PFSK-1 (cell line): ENCODE data around the gene ZGPAT.

ENCODE experiments used
- FOXP2 ChIP-seq: optimal IDR thresholded peaks from 2 replicates; pipeline ENCODE3; 2011; ENCODE audit warnings: borderline replicate concordance, control low read depth, inconsistent platforms; ENCODE audit not compliant: insufficient read depth; ENCODE audit errors: extremely low read length, extremely low read depth
- POLR2AphosphoS5 ChIP-seq: IDR thresholded peaks from 2 replicates; pipeline ENCODE4 v1.6.1; 2012; ENCODE audit warnings: low read depth, mild to moderate bottlenecking, control low read depth, low read length, moderate library complexity
- SIN3A ChIP-seq: IDR thresholded peaks from 2 replicates; pipeline ENCODE4 v1.6.1; 2012; ENCODE audit warnings: mild to moderate bottlenecking, low read length, moderate library complexity, borderline replicate concordance; ENCODE audit not compliant: insufficient read depth
- TAF1 ChIP-seq: IDR thresholded peaks from 2 replicates; pipeline ENCODE4 v1.6.1; 2012; ENCODE audit warnings: low read length, control low read depth, borderline replicate concordance; ENCODE audit not compliant: insufficient read depth
- TF ChIP-seq, protein P1 (sequence below), 2 experiments: IDR thresholded peaks; 2 replicates each; pipeline versions ENCODE4 v1.6.1 to v1.8.0; 2011 to 2012; ENCODE audit warnings: low read depth in 2 of 2, low read length in 2 of 2, control low read depth in 1 of 2, inconsistent platforms in 1 of 2, mild to moderate bottlenecking in 1 of 2, moderate library complexity in 1 of 2; ENCODE audit not compliant: insufficient read depth in 1 of 2

The ZGPAT gene

GRCh38 chr20:63732118-63733095 lies 24.6 kb downstream of the ZGPAT start:
- TF ChIP-seq SIN3A = no peak
- TF ChIP-seq, protein P1, sequence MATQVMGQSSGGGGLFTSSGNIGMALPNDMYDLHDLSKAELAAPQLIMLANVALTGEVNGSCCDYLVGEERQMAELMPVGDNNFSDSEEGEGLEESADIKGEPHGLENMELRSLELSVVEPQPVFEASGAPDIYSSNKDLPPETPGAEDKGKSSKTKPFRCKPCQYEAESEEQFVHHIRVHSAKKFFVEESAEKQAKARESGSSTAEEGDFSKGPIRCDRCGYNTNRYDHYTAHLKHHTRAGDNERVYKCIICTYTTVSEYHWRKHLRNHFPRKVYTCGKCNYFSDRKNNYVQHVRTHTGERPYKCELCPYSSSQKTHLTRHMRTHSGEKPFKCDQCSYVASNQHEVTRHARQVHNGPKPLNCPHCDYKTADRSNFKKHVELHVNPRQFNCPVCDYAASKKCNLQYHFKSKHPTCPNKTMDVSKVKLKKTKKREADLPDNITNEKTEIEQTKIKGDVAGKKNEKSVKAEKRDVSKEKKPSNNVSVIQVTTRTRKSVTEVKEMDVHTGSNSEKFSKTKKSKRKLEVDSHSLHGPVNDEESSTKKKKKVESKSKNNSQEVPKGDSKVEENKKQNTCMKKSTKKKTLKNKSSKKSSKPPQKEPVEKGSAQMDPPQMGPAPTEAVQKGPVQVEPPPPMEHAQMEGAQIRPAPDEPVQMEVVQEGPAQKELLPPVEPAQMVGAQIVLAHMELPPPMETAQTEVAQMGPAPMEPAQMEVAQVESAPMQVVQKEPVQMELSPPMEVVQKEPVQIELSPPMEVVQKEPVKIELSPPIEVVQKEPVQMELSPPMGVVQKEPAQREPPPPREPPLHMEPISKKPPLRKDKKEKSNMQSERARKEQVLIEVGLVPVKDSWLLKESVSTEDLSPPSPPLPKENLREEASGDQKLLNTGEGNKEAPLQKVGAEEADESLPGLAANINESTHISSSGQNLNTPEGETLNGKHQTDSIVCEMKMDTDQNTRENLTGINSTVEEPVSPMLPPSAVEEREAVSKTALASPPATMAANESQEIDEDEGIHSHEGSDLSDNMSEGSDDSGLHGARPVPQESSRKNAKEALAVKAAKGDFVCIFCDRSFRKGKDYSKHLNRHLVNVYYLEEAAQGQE (IDR thresholded peaks at IDR 0.05; ENCODE audit: insufficient read depth in 1 of 2, low read depth in 2 of 2, low read length in 2 of 2) = no peak
- no peak for TF ChIP-seq POLR2AphosphoS5
- no peak for TF ChIP-seq TAF1
- no peak for TF ChIP-seq FOXP2

DNA sequence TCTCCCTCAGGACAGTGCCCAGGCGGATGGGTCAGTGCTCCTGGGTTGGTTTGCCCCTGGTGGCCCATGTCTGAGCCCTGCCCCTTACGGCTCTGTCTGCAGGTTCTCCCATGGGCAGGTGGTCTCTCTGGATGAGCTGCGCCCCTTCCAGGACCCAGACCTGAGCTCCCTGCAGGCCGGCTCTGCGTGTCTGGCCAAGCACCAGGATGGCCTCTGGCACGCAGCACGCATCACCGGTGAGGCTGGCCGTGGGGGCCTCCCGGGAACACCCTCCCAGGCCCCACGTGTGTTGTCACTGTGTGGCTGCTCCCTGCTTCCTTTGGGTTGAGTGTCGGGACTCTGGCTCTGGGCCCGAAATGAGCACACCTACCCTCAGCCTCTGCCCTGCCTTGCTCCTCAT lies 25.3 kb downstream of the ZGPAT start:
- TF ChIP-seq FOXP2 (no peak), TAF1 (no peak), POLR2AphosphoS5 (no peak), SIN3A (no peak)
- TF ChIP-seq, protein P1 (IDR thresholded peaks at IDR 0.05; ENCODE audit: insufficient read depth in 1 of 2, low read depth in 2 of 2, low read length in 2 of 2) = no peak

GRCh38 chr20:63733579-63734081 lies 25.8 kb downstream of the ZGPAT start:
- TF ChIP-seq POLR2AphosphoS5 = no peak

GRCh38 chr20:63734111-63734945 lies 26.5 kb downstream of the ZGPAT start:
- TF ChIP-seq POLR2AphosphoS5 (no peak), TAF1 (no peak), SIN3A (no peak), FOXP2 (no peak)
- TF ChIP-seq, protein P1 (IDR thresholded peaks at IDR 0.05; ENCODE audit: insufficient read depth in 1 of 2, low read depth in 2 of 2, low read length in 2 of 2) = no peak
